ENCODE results near the gene C4orf17.
"Not testable (repeated sequence)": the region's sequence is repeated elsewhere in the genome, so short reads cannot be mapped to it uniquely, and the experiment has no call there.

C4orf17 gene

GRCh38 chr4:99486648-99487047, 24.2 kb upstream of the C4orf17 start:
- not testable (repeated sequence) for H3K27ac ChIP-seq (ENCODE audit: low read depth, low read length); H3K36me3 ChIP-seq (ENCODE audit: insufficient read depth, low read length); H3K4me3 ChIP-seq (ENCODE audit: low read depth, low read length); H3K27me3 ChIP-seq (ENCODE audit: insufficient read depth, low read length); H3K79me2 ChIP-seq (ENCODE audit: control insufficient read depth, insufficient read depth, low read length, unreplicated experiment); H2AFZ ChIP-seq (ENCODE audit: low read length, unreplicated experiment); H3K4me1 ChIP-seq (ENCODE audit: control insufficient read depth, insufficient read depth, low read length, unreplicated experiment)

- H3K27ac ChIP-seq (ENCODE audit: low read depth, low read length): no peak overlapping the region
- H3K79me2 ChIP-seq (ENCODE audit: control insufficient read depth, insufficient read depth, low read length, unreplicated experiment): no peaks in the 10 kb centered on the region
- H3K36me3 ChIP-seq (ENCODE audit: insufficient read depth, low read length): no peaks in the 10 kb centered on the region
- no peaks in the 10 kb centered on the region for H3K27me3 ChIP-seq (ENCODE audit: insufficient read depth, low read length)
- no peaks in the 10 kb centered on the region for H3K4me1 ChIP-seq (ENCODE audit: control insufficient read depth, insufficient read depth, low read length, unreplicated experiment)
- no peak overlapping the region for H2AFZ ChIP-seq (ENCODE audit: low read length, unreplicated experiment)
- H3K4me3 ChIP-seq (ENCODE audit: low read depth, low read length): no peak overlapping the region
These were observed 20.5 kb upstream of the C4orf17 start for GRCh38 chr4:99490286-99490685.

DNA sequence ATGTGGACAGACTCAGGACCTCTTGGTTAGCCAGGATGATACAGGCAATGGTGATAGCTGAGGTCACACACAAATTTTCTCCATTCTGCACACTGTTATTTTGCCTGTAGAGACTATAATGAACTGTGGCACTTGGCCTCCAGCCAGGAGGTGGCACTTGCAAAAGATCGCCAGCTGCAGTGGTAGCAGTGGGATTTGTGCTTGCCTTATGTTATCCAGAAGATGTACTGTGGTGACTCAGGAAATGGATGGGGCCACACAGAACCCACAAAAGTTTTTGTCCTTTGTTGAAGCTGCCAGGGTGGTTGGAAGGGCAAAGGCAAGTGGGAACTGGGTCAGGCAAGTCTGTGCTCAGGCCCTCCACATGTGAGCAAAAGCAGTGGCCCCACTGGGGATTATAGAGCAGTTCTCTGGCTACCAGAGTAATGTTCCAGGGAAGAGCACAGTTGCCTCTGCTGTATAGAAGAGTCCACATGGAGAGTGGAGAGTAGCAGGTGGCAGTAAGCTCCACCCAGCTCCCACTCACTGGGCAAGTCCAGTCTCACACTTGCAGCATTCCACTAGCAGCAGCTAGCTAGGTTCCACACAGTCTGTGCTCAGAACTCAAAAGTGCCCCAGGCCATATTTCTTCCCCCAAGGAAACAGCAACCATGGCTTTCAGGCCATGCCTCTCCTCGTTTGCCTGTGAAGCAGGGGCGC, 5.9 kb upstream of the C4orf17 start:
- Histone ChIP-seq H3K27ac (ENCODE audit: low read depth, low read length) (no peak overlapping the region), H3K4me1 (ENCODE audit: control insufficient read depth, insufficient read depth, low read length, unreplicated experiment) (peaks cover 16% of the 10 kb centered on the region), H3K79me2 (ENCODE audit: control insufficient read depth, insufficient read depth, low read length, unreplicated experiment) (no peaks in the 10 kb centered on the region), H2AFZ (ENCODE audit: low read length, unreplicated experiment) (no peak overlapping the region), H3K4me3 (ENCODE audit: low read depth, low read length) (no peak overlapping the region), H3K36me3 (ENCODE audit: insufficient read depth, low read length) (no peaks in the 10 kb centered on the region), H3K27me3 (ENCODE audit: insufficient read depth, low read length) (peaks cover 36% of the 10 kb centered on the region)

DNA sequence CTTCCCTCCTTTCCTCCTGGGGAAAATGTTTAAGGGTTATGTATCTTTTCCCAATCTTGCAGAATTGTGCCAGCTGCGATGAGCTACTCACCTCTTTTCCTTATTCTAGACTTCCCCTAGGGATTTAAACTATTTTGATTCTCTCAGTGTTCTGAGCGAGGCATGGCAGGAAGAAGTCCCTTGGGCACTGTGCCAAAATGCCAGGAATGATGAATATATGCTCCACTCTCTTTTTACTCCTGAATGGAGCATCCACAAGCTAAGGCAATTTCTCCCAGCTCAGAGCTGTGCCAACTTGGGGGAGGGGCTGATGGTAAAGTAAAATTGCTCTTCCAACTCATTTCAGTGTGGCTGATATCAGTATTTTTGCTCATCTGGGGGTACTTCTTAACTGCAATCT, 4.0 kb upstream of the C4orf17 start:
- H3K79me2 ChIP-seq (ENCODE audit: control insufficient read depth, insufficient read depth, low read length, unreplicated experiment): no peaks in the 10 kb centered on the region
- no peak overlapping the region for H2AFZ ChIP-seq (ENCODE audit: low read length, unreplicated experiment)
- peaks cover 34% of the 10 kb centered on the region for H3K27me3 ChIP-seq (ENCODE audit: insufficient read depth, low read length)
- H3K4me1 ChIP-seq (ENCODE audit: control insufficient read depth, insufficient read depth, low read length, unreplicated experiment): peaks cover 16% of the 10 kb centered on the region
- H3K27ac ChIP-seq (ENCODE audit: low read depth, low read length): no peak overlapping the region
- no peaks in the 10 kb centered on the region for H3K36me3 ChIP-seq (ENCODE audit: insufficient read depth, low read length)
- no peak overlapping the region for H3K4me3 ChIP-seq (ENCODE audit: low read depth, low read length)

- H3K27ac ChIP-seq (ENCODE audit: low read depth, low read length): no peak overlapping the region
- peaks cover 16% of the 10 kb centered on the region for H3K4me1 ChIP-seq (ENCODE audit: control insufficient read depth, insufficient read depth, low read length, unreplicated experiment)
- H3K27me3 ChIP-seq (ENCODE audit: insufficient read depth, low read length): peaks cover 28% of the 10 kb centered on the region
- no peak overlapping the region for H3K4me3 ChIP-seq (ENCODE audit: low read depth, low read length)
- H2AFZ ChIP-seq (ENCODE audit: low read length, unreplicated experiment): no peak overlapping the region
- no peaks in the 10 kb centered on the region for H3K79me2 ChIP-seq (ENCODE audit: control insufficient read depth, insufficient read depth, low read length, unreplicated experiment)
- no peaks in the 10 kb centered on the region for H3K36me3 ChIP-seq (ENCODE audit: insufficient read depth, low read length)
These were observed 3.5 kb upstream of the C4orf17 start for GRCh38 chr4:99507349-99507748.

DNA sequence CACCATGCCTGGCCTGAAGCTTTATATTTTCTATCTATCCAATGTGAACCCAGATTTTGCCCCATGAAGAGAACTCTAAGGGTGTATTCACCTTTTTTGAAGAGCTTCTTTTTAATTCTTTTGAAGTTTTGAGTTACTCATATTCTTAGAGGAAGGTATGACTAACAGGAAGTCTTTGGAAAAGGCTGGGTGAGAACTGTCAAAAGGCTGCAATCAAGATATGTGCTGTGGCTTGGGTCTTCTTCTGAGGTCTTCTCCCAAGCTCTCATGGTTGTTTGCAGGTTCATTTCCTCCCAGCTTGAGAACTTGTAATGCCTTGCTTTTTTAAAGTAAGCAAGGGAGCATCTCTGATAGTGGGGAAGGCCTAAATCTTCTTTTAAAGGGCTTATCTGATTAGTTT, 3.1 kb upstream of the C4orf17 start:
- no peak overlapping the region for H3K4me3 ChIP-seq (ENCODE audit: low read depth, low read length)
- H2AFZ ChIP-seq (ENCODE audit: low read length, unreplicated experiment): no peak overlapping the region
- no peaks in the 10 kb centered on the region for H3K79me2 ChIP-seq (ENCODE audit: control insufficient read depth, insufficient read depth, low read length, unreplicated experiment)
- H3K4me1 ChIP-seq (ENCODE audit: control insufficient read depth, insufficient read depth, low read length, unreplicated experiment): peaks cover 16% of the 10 kb centered on the region
- H3K27me3 ChIP-seq (ENCODE audit: insufficient read depth, low read length): peaks cover 25% of the 10 kb centered on the region
- H3K27ac ChIP-seq (ENCODE audit: low read depth, low read length): no peak overlapping the region
- no peaks in the 10 kb centered on the region for H3K36me3 ChIP-seq (ENCODE audit: insufficient read depth, low read length)

DNA sequence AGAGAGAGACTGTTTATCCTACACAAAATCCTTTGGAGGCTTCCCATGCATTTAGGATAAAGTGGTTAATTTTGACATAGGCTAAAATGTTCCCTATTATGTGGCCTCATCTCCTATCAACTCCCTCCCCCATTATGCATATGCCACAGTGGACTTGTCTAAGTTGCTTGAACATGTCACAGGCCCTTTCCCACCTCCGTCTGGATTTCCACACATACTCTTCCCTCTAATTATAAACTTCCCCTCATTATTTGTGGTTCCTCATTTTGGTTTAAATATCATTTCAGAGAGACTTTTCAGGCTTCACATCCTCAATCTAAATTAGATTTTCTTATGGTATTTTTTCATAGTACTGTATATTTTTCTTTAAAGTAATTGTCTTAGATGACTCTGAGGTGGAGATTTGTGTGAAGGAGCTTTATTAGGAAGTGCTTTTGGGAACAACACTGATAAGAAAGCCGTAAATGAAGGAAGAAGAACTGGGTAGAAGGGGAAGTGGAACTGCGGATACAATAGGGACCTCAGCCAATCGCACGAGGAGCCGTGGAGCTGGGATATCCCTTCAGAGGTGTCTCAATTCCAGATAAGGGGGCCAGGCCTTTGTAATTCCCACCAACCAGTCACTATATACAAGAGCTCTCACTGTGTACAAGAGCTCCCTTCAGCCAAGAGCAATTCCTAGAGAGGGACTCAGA, 7.9 kb downstream of the C4orf17 start:
- no peak overlapping the region for H3K4me3 ChIP-seq (ENCODE audit: low read depth, low read length)
- H3K36me3 ChIP-seq (ENCODE audit: insufficient read depth, low read length): no peaks in the 10 kb centered on the region
- H3K27me3 ChIP-seq (ENCODE audit: insufficient read depth, low read length): peaks cover 43% of the 10 kb centered on the region
- H3K4me1 ChIP-seq (ENCODE audit: control insufficient read depth, insufficient read depth, low read length, unreplicated experiment): no peaks in the 10 kb centered on the region
- no peak overlapping the region for H3K27ac ChIP-seq (ENCODE audit: low read depth, low read length)
- H3K79me2 ChIP-seq (ENCODE audit: control insufficient read depth, insufficient read depth, low read length, unreplicated experiment): no peaks in the 10 kb centered on the region
- H2AFZ ChIP-seq (ENCODE audit: low read length, unreplicated experiment): no peak overlapping the region

GRCh38 chr4:99529228-99529627, 18.4 kb downstream of the C4orf17 start:
- no peak overlapping the region for H3K27ac ChIP-seq (ENCODE audit: low read depth, low read length)
- no peak overlapping the region for H2AFZ ChIP-seq (ENCODE audit: low read length, unreplicated experiment)

DNA sequence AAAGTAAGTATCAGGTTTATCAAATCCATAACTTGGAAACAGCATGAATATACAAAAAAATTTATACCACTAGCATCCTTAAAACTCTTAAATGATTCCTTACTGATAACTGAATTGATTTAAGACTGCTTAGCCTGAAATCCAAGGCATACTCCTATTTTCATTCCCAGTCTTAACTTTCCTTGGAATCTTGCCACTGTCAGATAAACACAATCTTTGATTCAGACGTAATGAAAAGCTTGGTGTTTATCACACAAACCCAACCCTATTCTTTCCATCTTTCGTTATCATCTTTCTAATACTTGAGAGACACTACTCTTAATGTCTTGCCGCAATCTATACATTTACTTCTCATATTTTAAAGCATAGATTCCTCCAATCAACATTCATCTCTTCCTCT, 19.1 kb downstream of the C4orf17 start:
- H3K27me3 ChIP-seq (ENCODE audit: insufficient read depth, low read length): peaks cover 31% of the 10 kb centered on the region
- H2AFZ ChIP-seq (ENCODE audit: low read length, unreplicated experiment): no peak overlapping the region
- H3K4me3 ChIP-seq (ENCODE audit: low read depth, low read length): no peak overlapping the region
- no peaks in the 10 kb centered on the region for H3K36me3 ChIP-seq (ENCODE audit: insufficient read depth, low read length)
- H3K79me2 ChIP-seq (ENCODE audit: control insufficient read depth, insufficient read depth, low read length, unreplicated experiment): no peaks in the 10 kb centered on the region
- no peak overlapping the region for H3K27ac ChIP-seq (ENCODE audit: low read depth, low read length)
- H3K4me1 ChIP-seq (ENCODE audit: control insufficient read depth, insufficient read depth, low read length, unreplicated experiment): no peaks in the 10 kb centered on the region

More at GRCh38 chr4:99529228-99529627, 18.4 kb downstream of the C4orf17 start:
- Histone ChIP-seq H3K27me3 (ENCODE audit: insufficient read depth, low read length) (peaks cover 31% of the 10 kb centered on the region), H3K4me3 (ENCODE audit: low read depth, low read length) (no peak overlapping the region), H3K79me2 (ENCODE audit: control insufficient read depth, insufficient read depth, low read length, unreplicated experiment) (no peaks in the 10 kb centered on the region), H3K36me3 (ENCODE audit: insufficient read depth, low read length) (no peaks in the 10 kb centered on the region), H3K4me1 (ENCODE audit: control insufficient read depth, insufficient read depth, low read length, unreplicated experiment) (no peaks in the 10 kb centered on the region)

DNA sequence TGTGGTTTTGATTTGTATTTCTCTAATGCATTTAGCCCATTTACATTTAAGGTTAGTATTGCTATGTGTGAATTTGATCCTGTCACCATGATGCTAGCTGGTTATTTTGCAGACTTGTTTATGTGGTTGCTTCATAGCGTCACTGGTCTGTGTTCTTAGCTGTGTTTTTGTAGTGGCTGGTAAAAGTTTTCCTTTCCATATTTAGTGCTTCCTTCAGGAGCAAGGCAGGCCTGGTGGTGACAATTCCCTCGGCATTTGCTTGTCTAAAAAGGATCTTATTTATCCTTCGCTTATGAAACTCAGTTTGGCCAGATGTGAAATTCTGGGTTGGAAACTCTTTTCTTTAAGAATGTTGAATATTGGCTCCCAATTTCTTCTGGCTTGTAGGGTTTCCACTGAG, 23.9 kb downstream of the C4orf17 start:
- H3K79me2 ChIP-seq (ENCODE audit: control insufficient read depth, insufficient read depth, low read length, unreplicated experiment); H3K4me1 ChIP-seq (ENCODE audit: control insufficient read depth, insufficient read depth, low read length, unreplicated experiment); H3K36me3 ChIP-seq (ENCODE audit: insufficient read depth, low read length); H3K27ac ChIP-seq (ENCODE audit: low read depth, low read length); H2AFZ ChIP-seq (ENCODE audit: low read length, unreplicated experiment); H3K4me3 ChIP-seq (ENCODE audit: low read depth, low read length): not testable (repeated sequence)
- peaks cover 21% of the 10 kb centered on the region for H3K27me3 ChIP-seq (ENCODE audit: insufficient read depth, low read length)

DNA sequence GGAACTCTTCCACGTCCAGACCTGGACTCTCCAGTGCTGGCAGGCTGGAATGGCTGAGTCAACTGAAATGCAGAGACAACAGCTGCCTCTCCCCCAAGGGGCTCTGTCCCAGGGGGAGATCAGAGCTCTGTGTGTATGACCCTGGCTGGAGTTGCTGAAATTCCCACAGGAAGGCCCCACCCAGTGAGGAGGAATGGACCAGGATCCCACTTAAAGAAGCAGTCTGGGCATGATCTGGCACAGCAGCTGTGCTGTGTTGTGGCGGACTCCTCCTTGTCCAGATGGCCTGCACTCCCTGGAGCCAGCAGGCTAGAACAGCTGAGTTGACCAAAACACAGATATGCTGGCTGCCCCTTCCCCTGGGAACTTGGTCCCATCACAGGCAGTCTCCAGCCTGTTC, 25.4 kb downstream of the C4orf17 start:
- H3K27me3 ChIP-seq (ENCODE audit: insufficient read depth, low read length): peaks cover 20% of the 10 kb centered on the region
- no peaks in the 10 kb centered on the region for H3K4me1 ChIP-seq (ENCODE audit: control insufficient read depth, insufficient read depth, low read length, unreplicated experiment)
- H3K36me3 ChIP-seq (ENCODE audit: insufficient read depth, low read length): no peaks in the 10 kb centered on the region
- H3K79me2 ChIP-seq (ENCODE audit: control insufficient read depth, insufficient read depth, low read length, unreplicated experiment): no peaks in the 10 kb centered on the region
- no peak overlapping the region for H2AFZ ChIP-seq (ENCODE audit: low read length, unreplicated experiment)
- no peak overlapping the region for H3K27ac ChIP-seq (ENCODE audit: low read depth, low read length)
- H3K4me3 ChIP-seq (ENCODE audit: low read depth, low read length): no peak overlapping the region
